ENCODE data around the gene NKAIN1. TPM values are rescaled to one million over a fixed set of nuclear protein-coding genes. Genes with fewer than 3 reads are reported as not detected.

NKAIN1 gene
- total and polyA plus RNA-seq, 2 donors (not counting 3 experiments of a cell fraction or from before 2014, with no cell fraction given) = 0.29 to 0.40 TPM

DNA sequence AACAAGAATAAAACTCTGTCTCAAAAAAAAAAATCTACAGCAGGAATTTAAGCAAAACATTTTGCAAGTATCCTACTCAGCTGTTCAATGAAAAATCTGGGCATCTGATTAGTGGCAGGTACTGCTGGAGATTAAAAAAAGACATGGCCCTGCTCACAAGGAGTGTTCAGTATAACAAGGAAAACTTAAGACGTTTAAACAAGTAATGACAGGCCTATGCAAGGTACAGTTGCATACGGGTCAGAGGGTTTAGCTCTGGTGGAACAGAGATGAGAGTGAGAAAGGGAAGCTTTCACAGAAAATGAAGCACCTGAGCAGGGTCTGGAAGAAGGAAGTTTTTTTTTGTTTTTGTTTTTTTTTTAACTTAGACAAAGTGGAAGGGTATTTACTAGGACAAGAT is 33.9 kb upstream of the NKAIN1 start:
- intact Hi-C loops (cut with micrococcal nuclease) = loop anchor here (5.0 kb wide), 1 partner anchor 91 kb away; no protein-coding TSS in a partner anchor
- H3K9ac ChIP-seq (replicated peaks; ENCODE audit: extremely low read depth, insufficient read depth, low read length) = no peak overlapping the region
- DNase-seq (ENCODE audit: low read depth, low spot score) = no peak
- no peak overlapping the region for H3K4me3 ChIP-seq (replicated peaks in 1 of 3; ENCODE audit: insufficient read depth in 1 of 3, low read depth in 1 of 3, low read length in 3 of 3)
- no peak for TF ChIP-seq JUN (IDR thresholded peaks at IDR 0.05; ENCODE audit: borderline replicate concordance, insufficient read depth, insufficient read length, low read depth)
- no peak for TF ChIP-seq POLR2A (IDR thresholded peaks at IDR 0.05; ENCODE audit: low read depth, low read length)
- TF ChIP-seq GATA2 (IDR thresholded peaks at IDR 0.05; ENCODE audit: insufficient read depth, insufficient read length, low read depth, low read length) = no peak
- TF ChIP-seq, protein P1, sequence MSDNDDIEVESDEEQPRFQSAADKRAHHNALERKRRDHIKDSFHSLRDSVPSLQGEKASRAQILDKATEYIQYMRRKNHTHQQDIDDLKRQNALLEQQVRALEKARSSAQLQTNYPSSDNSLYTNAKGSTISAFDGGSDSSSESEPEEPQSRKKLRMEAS (IDR thresholded peaks at IDR 0.05; ENCODE audit: insufficient read depth, insufficient read length) = no peak
- TF ChIP-seq, protein P2, sequence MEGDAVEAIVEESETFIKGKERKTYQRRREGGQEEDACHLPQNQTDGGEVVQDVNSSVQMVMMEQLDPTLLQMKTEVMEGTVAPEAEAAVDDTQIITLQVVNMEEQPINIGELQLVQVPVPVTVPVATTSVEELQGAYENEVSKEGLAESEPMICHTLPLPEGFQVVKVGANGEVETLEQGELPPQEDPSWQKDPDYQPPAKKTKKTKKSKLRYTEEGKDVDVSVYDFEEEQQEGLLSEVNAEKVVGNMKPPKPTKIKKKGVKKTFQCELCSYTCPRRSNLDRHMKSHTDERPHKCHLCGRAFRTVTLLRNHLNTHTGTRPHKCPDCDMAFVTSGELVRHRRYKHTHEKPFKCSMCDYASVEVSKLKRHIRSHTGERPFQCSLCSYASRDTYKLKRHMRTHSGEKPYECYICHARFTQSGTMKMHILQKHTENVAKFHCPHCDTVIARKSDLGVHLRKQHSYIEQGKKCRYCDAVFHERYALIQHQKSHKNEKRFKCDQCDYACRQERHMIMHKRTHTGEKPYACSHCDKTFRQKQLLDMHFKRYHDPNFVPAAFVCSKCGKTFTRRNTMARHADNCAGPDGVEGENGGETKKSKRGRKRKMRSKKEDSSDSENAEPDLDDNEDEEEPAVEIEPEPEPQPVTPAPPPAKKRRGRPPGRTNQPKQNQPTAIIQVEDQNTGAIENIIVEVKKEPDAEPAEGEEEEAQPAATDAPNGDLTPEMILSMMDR (IDR thresholded peaks at IDR 0.05; ENCODE audit: extremely low read depth in 1 of 2, insufficient read depth in 1 of 2, low read depth in 1 of 2, low read length in 2 of 2) = no peak
- TF ChIP-seq EZH2 (IDR thresholded peaks at IDR 0.05; ENCODE audit: borderline replicate concordance, low read depth, low read length, severe bottlenecking) = no peak
- no peak for TF ChIP-seq FOS (IDR thresholded peaks at IDR 0.05; ENCODE audit: borderline replicate concordance, insufficient read depth, low read length)
- TF ChIP-seq MYC (IDR thresholded peaks at IDR 0.05; ENCODE audit: low read depth, low read length) = no peak
- TF ChIP-seq POLR2AphosphoS5 (IDR thresholded peaks at IDR 0.05; ENCODE audit: insufficient read depth, low read depth, low read length) = no peak
- dilution Hi-C loops (cut with MboI; ENCODE audit: extremely low pct_ligation_motif_present, low sequenced_read_pairs) = no loop called here
- ChIA-PET POLR2A (no interaction called here), CTCF (interaction anchor here (1.3 to 1.8 kb wide), 2 partner anchors 10 kb away, joined by 4 read pairs; no protein-coding TSS in a partner anchor)
- H3K27me3 ChIP-seq (ENCODE audit: control insufficient read depth in 2 of 2, insufficient read depth in 2 of 2, low read length in 2 of 2) = no peaks in the 10 kb centered on the region
- H3K79me2 ChIP-seq (ENCODE audit: control insufficient read depth, insufficient read depth, low read length) = peaks cover 1% of the 10 kb centered on the region
- H4K20me1 ChIP-seq (replicated peaks; ENCODE audit: control insufficient read depth, extremely low read depth, insufficient read depth, low read length) = no peaks in the 10 kb centered on the region
- BruUV-seq (replicated peaks) = no TSS peak
- no peak overlapping the region for H2AFZ ChIP-seq (ENCODE audit: low read depth, low read length)
- H3K4me1 ChIP-seq (ENCODE audit: control insufficient read depth, extremely low read depth, insufficient read depth, low read length) = peaks cover 7% of the 10 kb centered on the region
- no peak for FAIRE-seq
- H3K27ac ChIP-seq (ENCODE audit: insufficient read depth, low read depth, low read length) = no peak overlapping the region
- H3K36me3 ChIP-seq (ENCODE audit: control insufficient read depth in 2 of 2, extremely low read depth in 1 of 2, insufficient read depth in 2 of 2, low read length in 2 of 2) = peaks cover 15 to 17% of the 10 kb centered on the region in 2 experiments
- H3K4me2 ChIP-seq (ENCODE audit: insufficient read depth, low read length) = no peak overlapping the region
- H3K9me1 ChIP-seq (replicated peaks; ENCODE audit: control insufficient read depth, extremely low read depth, insufficient read depth, low read length) = no peaks in the 10 kb centered on the region
- H3K9me3 ChIP-seq (replicated peaks; ENCODE audit: control insufficient read depth, insufficient read depth, low read length) = no peaks in the 10 kb centered on the region
